Fibroblast of the aortic adventitia (primary cell): ENCODE results near the gene ABCC3. TPM values are rescaled to one million over a fixed set of nuclear protein-coding genes. Genes with fewer than 3 reads are reported as not detected.
A peak's percentile ranks its signal among the peaks of the same experiment; 100 is the strongest.

Source experiments
- DNase-seq: peaks from one replicate; pipeline ENCODE4 v3.0.0-alpha.2; 2010; ENCODE audit warnings: low read depth
- H3K4me3 ChIP-seq: 2 replicates; pipeline ENCODE4 v1.5.1; 2011; ENCODE audit warnings: low read depth, mild to moderate bottlenecking, control low read depth, low read length, moderate library complexity
- CTCF ChIP-seq: IDR thresholded peaks from 2 replicates; pipeline ENCODE4 v1.5.1; 2011; ENCODE audit warnings: mild to moderate bottlenecking, low read length, control low read depth, inconsistent platforms; ENCODE audit not compliant: insufficient read depth
- total RNA-seq: library from RNA; depleted of rRNA; stranded (reverse); fragments of >200 nt; gene quantifications from 2 replicates; pipeline ENCODE4 v1.2.3, GENCODE V29; 2012; ENCODE audit warnings: low replicate concordance

The ABCC3 gene
- total RNA-seq, 1 donor = 12.5 TPM

- no peak for TF ChIP-seq CTCF
- no peak overlapping the region for H3K4me3 ChIP-seq
- peak; percentile 83 for DNase-seq
Observed at GRCh38 chr17:50687200-50688066, 52.8 kb downstream of the ABCC3 start.

GRCh38 chr17:50688245-50688644 lies 53.6 kb downstream of the ABCC3 start:
- no peak overlapping the region for H3K4me3 ChIP-seq
- no peak for TF ChIP-seq CTCF
- no peak for DNase-seq

- no peak for TF ChIP-seq CTCF
- H3K4me3 ChIP-seq = no peak overlapping the region
- peak; percentile 56 for DNase-seq
Observed at GRCh38 chr17:50689251-50689650, 54.6 kb downstream of the ABCC3 start.

- no peak for TF ChIP-seq CTCF
- no peak for DNase-seq
- no peak overlapping the region for H3K4me3 ChIP-seq
Observed at GRCh38 chr17:50689956-50690886, 55.5 kb downstream of the ABCC3 start.

GRCh38 chr17:50690887-50691549 lies 56.3 kb downstream of the ABCC3 start:
- H3K4me3 ChIP-seq = no peak overlapping the region
- TF ChIP-seq CTCF = no peak
- no peak for DNase-seq
